OCI-LY3 (cell line): ENCODE measurements around the gene DENR.

Experiments used
- EZH2phosphoT487 ChIP-seq: fragments of 200-600 bp; shearing (Covaris generic); IDR thresholded peaks from 2 replicates; pipeline ENCODE4 v1.6.1; 2018; ENCODE audit warnings: antibody characterized with exemption, mixed run types, low read depth
- TF ChIP-seq, protein P1 (sequence below): fragments of 200-600, 300-600 bp; sonication (generic); IDR thresholded peaks from 2 replicates; pipeline ENCODE4 v1.5.1; 2014; ENCODE audit warnings: antibody characterized with exemption, low read length, low read depth

DNA sequence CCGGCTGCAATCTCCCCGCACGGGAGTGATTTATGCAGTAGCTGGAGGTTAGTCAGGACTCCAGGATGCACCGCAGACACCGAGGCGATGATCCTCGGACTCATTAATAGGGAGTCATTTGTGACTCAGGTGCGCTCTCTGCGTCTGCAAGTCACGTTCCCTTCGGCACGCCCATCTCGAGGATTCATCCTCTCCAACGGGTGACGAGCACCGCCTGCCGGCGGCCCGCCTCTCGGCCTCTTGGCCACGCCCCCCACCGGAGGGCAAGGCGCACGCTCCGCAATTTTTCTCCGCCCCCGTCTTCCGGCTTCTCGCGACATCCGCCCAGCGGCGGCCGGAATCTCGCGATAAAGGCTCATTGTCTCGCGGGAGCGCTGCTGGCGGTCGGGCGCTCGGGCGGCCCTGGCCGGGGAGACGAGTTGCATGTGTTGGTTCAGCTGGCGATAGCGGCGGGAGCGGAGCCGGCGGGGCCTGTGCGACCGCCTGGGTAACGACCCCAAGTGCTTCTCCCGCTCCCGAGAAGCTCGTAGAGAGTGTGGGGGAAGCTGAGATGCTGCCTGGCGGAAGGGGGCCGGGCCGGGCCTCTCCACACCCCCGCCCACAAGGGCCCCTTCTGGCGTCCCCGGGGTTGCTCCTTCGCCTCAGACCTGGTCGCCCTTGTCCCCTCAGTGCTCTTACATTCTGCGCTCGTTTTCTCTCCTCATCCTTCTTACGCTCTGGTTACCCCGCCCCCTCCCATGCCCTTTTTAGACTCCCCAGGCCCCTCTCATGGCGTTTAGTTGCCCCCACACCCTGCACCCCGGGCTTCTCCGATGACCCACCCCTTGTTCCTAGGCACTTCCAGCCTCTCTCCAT, at the start of gene DENR:
- TF ChIP-seq, protein P1, sequence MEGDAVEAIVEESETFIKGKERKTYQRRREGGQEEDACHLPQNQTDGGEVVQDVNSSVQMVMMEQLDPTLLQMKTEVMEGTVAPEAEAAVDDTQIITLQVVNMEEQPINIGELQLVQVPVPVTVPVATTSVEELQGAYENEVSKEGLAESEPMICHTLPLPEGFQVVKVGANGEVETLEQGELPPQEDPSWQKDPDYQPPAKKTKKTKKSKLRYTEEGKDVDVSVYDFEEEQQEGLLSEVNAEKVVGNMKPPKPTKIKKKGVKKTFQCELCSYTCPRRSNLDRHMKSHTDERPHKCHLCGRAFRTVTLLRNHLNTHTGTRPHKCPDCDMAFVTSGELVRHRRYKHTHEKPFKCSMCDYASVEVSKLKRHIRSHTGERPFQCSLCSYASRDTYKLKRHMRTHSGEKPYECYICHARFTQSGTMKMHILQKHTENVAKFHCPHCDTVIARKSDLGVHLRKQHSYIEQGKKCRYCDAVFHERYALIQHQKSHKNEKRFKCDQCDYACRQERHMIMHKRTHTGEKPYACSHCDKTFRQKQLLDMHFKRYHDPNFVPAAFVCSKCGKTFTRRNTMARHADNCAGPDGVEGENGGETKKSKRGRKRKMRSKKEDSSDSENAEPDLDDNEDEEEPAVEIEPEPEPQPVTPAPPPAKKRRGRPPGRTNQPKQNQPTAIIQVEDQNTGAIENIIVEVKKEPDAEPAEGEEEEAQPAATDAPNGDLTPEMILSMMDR = peak; percentile 90
- no peak for TF ChIP-seq EZH2phosphoT487
